GM18951 (cell line): Measurements from ENCODE around the gene NXPE2.
"Not testable (repeated sequence)": the region's sequence is repeated elsewhere in the genome, so short reads cannot be mapped to it uniquely, and the experiment has no call there.

Experiments used
- POLR2A ChIP-seq: IDR thresholded peaks from 4 replicates; pipeline ENCODE4 v1.6.1; 2011; ENCODE audit warnings: mild to moderate bottlenecking; ENCODE audit not compliant: insufficient read length, insufficient read depth; ENCODE audit errors: extremely low read depth
- in situ Hi-C: fragments of 300-500 bp; cut with MboI; formaldehyde crosslinking; loops from one replicate; pipeline ENCODE4 v1.12.0; 2022; ENCODE audit warnings: low sequenced_read_pairs, mixed read lengths, inconsistent platforms; ENCODE audit not compliant: unreplicated experiment

NXPE2 gene

GRCh38 chr11:114678125-114679036 is at the start of gene NXPE2:
TSS of gene NXPE2 (plus strand) at chr11:114678527. CDS start at chr11:114678576, 49 bp downstream.
- in situ Hi-C loops: no loop called here
- no peak for TF ChIP-seq POLR2A

- in situ Hi-C loops: not testable (repeated sequence)
These were observed 46.8 kb upstream of the NXPE2 start for GRCh38 chr11:114631445-114631965.

DNA sequence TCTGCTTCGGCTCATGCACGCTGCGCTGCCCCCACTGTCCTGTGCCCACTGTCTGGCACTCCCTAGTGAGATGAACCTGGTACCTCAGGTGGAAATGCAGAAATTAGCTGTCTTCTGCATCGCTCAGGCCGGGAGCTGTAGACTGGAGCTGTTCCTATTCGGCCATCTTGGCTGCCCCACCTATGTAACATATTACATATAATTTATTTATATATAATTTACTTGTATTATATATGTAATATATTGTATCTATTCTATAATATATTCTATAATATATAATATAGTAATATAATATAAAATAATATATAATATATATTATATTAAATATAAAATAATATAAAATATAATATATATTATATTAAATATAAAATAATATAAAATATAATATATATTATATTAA is 38.9 kb upstream of the NXPE2 start:
- in situ Hi-C loops: not testable (repeated sequence)

GRCh38 chr11:114650661-114651060 is 27.7 kb upstream of the NXPE2 start:
- in situ Hi-C loops: no loop called here
- TF ChIP-seq POLR2A: no peak

GRCh38 chr11:114651145-114651718 is 27.1 kb upstream of the NXPE2 start:
- TF ChIP-seq POLR2A: no peak
- in situ Hi-C loops: no loop called here

DNA sequence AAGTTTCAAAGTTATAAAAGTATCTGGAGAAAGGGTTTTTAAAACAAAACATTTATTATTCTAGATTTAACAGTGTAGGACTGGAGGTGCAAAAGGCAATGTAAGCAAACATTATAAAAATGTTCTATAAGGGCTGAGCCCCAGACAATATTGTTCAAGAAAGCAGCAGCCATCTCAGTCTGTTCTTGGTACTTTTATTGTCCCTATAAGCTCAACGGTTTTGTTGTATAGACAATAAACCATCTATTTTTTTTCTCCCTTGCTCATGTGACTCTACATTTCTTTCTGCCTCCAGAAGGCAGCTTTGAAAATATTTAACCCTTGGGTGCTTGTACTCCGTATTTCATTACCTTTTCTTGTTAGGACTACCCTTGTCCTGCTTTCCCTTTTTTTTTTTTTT is 25.2 kb upstream of the NXPE2 start:
- no peak for TF ChIP-seq POLR2A

GRCh38 chr11:114664641-114665040 is 13.7 kb upstream of the NXPE2 start:
- in situ Hi-C loops: no loop called here
- no peak for TF ChIP-seq POLR2A

More for the DNA sequence above, 25.2 kb upstream of the NXPE2 start:
- in situ Hi-C loops: no loop called here

GRCh38 chr11:114666760-114667159 is 11.6 kb upstream of the NXPE2 start:
- in situ Hi-C loops: no loop called here
- no peak for TF ChIP-seq POLR2A

GRCh38 chr11:114668109-114668508 is 10.2 kb upstream of the NXPE2 start:
- in situ Hi-C loops: no loop called here
- TF ChIP-seq POLR2A: no peak

GRCh38 chr11:114673661-114674060 is 4.7 kb upstream of the NXPE2 start:
- no peak for TF ChIP-seq POLR2A
- in situ Hi-C loops: no loop called here

DNA sequence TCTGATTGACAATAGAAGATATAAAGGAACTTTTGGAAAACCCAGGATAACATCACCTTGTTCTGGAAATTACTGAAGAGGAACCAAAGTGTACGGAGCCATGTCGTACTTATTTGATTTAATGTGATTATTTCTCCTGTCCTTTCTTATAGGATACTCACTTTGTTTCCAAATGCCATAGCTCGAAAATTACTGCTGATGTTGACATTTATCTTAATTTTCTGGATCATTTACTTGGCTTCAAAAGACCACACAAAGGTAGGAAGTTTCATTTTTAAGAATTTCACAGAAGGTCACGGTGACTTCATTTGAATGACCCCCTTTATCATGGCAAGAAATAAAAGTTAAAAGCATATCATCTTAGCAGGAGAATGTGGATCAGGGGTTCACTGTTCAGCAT is 1.2 kb downstream of the NXPE2 start:
- TF ChIP-seq POLR2A: no peak
- in situ Hi-C loops: no loop called here

DNA sequence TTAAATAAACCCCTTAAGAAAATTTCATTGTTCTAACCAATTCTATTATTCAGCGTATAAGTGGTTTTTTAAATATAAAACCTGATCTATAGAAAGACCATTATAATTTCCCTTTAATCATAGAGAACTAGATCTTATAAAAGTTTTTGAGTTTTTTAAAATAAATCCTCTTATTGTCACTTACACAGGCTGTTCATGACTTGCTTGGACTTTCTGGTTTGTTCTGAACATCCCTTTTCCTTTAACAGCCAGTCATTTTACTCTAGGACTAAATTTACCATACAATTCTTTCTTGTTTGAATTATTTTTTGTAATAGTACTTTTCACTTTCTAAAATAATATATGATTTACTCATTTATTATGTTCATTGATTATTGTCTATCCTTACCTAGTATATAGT is 4.7 kb downstream of the NXPE2 start:
- TF ChIP-seq POLR2A: no peak
- in situ Hi-C loops: no loop called here

DNA sequence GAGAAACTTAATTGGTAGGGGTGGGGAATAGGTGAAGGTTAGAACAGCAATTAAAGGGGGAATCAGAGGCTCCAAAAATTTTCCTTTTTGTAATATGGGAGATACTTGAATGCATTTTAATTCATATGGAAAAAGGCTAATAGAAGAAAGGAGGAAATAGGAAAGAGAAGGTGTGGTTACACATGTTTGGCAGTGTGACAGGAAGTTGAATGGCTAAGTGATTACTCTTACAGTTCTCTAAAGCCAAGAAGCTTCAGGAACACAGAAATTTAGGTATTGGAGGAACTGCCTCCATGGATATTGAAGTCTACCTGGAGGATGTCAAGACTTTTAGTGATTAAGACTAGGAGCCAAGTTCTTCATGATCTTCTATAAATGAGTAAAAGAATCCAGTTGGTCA is 6.3 kb downstream of the NXPE2 start:
- no peak for TF ChIP-seq POLR2A
- in situ Hi-C loops: no loop called here

DNA sequence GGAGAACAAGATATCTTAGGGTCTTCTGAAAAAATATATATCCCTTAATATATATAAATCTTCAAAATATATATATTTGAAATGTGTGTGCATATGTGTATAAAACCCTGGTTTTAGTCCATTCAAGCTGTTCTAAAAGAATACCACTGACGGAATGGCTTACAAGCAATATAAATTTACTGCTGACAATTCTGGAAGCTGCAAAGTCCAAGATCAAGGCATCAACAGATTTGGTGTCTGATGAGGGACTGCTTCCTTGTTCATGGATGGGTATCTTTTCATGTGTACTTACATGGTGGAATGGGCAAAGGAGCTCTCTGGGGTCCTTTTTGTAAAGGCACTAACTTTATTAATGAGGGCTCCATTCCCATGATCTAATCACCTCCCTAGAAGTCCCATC is 6.8 kb downstream of the NXPE2 start:
- in situ Hi-C loops: no loop called here
- TF ChIP-seq POLR2A: no peak
